ENCODE data around the gene NRXN3.

DNA sequence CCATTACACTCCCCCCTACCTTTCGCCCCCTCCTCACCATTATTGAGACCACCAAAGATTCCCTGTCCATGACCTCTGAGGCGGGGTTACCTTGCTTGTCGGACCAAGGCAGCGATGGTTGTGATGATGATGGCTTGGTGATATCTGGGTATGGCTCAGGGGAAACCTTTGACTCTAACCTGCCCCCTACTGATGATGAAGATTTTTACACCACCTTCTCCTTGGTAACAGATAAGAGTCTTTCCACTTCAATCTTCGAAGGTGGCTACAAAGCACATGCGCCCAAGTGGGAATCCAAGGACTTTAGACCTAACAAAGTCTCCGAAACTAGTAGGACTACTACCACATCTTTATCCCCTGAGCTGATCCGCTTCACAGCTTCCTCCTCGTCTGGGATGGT is 1690.9 kb downstream of the NRXN3 start:
- TF ChIP-seq, protein P1, sequence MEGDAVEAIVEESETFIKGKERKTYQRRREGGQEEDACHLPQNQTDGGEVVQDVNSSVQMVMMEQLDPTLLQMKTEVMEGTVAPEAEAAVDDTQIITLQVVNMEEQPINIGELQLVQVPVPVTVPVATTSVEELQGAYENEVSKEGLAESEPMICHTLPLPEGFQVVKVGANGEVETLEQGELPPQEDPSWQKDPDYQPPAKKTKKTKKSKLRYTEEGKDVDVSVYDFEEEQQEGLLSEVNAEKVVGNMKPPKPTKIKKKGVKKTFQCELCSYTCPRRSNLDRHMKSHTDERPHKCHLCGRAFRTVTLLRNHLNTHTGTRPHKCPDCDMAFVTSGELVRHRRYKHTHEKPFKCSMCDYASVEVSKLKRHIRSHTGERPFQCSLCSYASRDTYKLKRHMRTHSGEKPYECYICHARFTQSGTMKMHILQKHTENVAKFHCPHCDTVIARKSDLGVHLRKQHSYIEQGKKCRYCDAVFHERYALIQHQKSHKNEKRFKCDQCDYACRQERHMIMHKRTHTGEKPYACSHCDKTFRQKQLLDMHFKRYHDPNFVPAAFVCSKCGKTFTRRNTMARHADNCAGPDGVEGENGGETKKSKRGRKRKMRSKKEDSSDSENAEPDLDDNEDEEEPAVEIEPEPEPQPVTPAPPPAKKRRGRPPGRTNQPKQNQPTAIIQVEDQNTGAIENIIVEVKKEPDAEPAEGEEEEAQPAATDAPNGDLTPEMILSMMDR (IDR thresholded peaks at IDR 0.05): no peak
- no peak for TF ChIP-seq POLR2AphosphoS5 (IDR thresholded peaks at IDR 0.05; ENCODE audit: low read depth, low read length)
- TF ChIP-seq TCF7L2 (IDR thresholded peaks at IDR 0.05; ENCODE audit: low read depth, low read length): no peak

Data from Panc1 (cell line).